NK-92 (cell line): ENCODE data around the gene DAZAP1.
A peak's percentile ranks its signal among the peaks of the same experiment; 100 is the strongest.
"Not testable (repeated sequence)": the region's sequence is repeated elsewhere in the genome, so short reads cannot be mapped to it uniquely, and the experiment has no call there.

Experiments
- DNase-seq: peaks from one replicate; lab custom pipeline; 2025; ENCODE audit not compliant: unreplicated experiment; lab: John Stamatoyannopoulos, UW

DAZAP1 gene

GRCh38 chr19:1471010-1471514 is 63.7 kb downstream of the DAZAP1 start:
- DNase-seq, result no peak

GRCh38 chr19:1471515-1472160 is 64.3 kb downstream of the DAZAP1 start:
- DNase-seq, result no peak

- no peak for DNase-seq
Observed at GRCh38 chr19:1472231-1473084, 65.1 kb downstream of the DAZAP1 start.

- DNase-seq, result no peak
Observed at GRCh38 chr19:1473085-1473851, 65.9 kb downstream of the DAZAP1 start.

- DNase-seq, result no peak
Observed at GRCh38 chr19:1474011-1474764, 66.8 kb downstream of the DAZAP1 start.

- DNase-seq, result no peak
Observed at GRCh38 chr19:1474765-1475351, 67.5 kb downstream of the DAZAP1 start.

- no peak for DNase-seq
Observed at GRCh38 chr19:1475751-1476437, 68.5 kb downstream of the DAZAP1 start.

GRCh38 chr19:1477056-1477455 is 69.7 kb downstream of the DAZAP1 start:
- DNase-seq, result not testable (repeated sequence)

GRCh38 chr19:1478934-1479707 is 71.7 kb downstream of the DAZAP1 start, which contains the start of gene C19orf25:
C19orf25 (minus strand) TSS chr19:1479215; CDS start chr19:1478903, 312 bp downstream.
- DNase-seq, result peak; percentile 38

GRCh38 chr19:1481224-1481892 is 74.0 kb downstream of the DAZAP1 start:
- DNase-seq, result no peak

GRCh38 chr19:1481893-1482360 is 74.5 kb downstream of the DAZAP1 start:
- DNase-seq, result no peak

GRCh38 chr19:1482361-1483130 is 75.2 kb downstream of the DAZAP1 start:
- DNase-seq, result no peak

GRCh38 chr19:1483131-1483978 is 76.0 kb downstream of the DAZAP1 start:
- no peak for DNase-seq

- DNase-seq, result no peak
Observed at GRCh38 chr19:1483979-1484428, 76.6 kb downstream of the DAZAP1 start.
